BE2C (cell line): ENCODE measurements around the gene GBA2.

Source experiments
- DNase-seq: peaks from one replicate; pipeline ENCODE4 v3.0.0-alpha.2; 2020
- H3K27me3 ChIP-seq: fragments of 250-450 bp; sonication (Bioruptor Pico); 2 replicates; pipeline ENCODE4 v1.5.1; 2020; ENCODE audit warnings: mild to moderate bottlenecking
- H3K36me3 ChIP-seq: fragments of 250-450 bp; sonication (Bioruptor Pico); 2 replicates; pipeline ENCODE4 v1.5.1; 2020; ENCODE audit warnings: mild to moderate bottlenecking
- H3K4me1 ChIP-seq: fragments of 250-450 bp; sonication (Bioruptor Pico); 2 replicates; pipeline ENCODE4 v1.5.1; 2020
- H3K4me3 ChIP-seq: 2 replicates; pipeline ENCODE4 v1.5.1; 2011; ENCODE audit warnings: low read depth, low read length
- H3K9me3 ChIP-seq: fragments of 250-450 bp; sonication (Bioruptor Pico); 2 replicates; pipeline ENCODE4 v1.5.1; 2020
- TF ChIP-seq, protein P1 (sequence below): IDR thresholded peaks from 2 replicates; pipeline ENCODE4 v1.5.1; 2012; ENCODE audit warnings: mild to moderate bottlenecking, low read depth, low read length

Gene GBA2

GRCh38 chr9:35690294-35690613 lies 58.8 kb downstream of the GBA2 start:
- Histone ChIP-seq H3K27me3 (no peaks in the 10 kb centered on the region), H3K4me3 (peak overlapping the region; percentile 74), H3K36me3 (no peaks in the 10 kb centered on the region), H3K9me3 (no peaks in the 10 kb centered on the region), H3K4me1 (no peaks in the 10 kb centered on the region; the same call in 1 of the 2 replicates)
- TF ChIP-seq, protein P1, sequence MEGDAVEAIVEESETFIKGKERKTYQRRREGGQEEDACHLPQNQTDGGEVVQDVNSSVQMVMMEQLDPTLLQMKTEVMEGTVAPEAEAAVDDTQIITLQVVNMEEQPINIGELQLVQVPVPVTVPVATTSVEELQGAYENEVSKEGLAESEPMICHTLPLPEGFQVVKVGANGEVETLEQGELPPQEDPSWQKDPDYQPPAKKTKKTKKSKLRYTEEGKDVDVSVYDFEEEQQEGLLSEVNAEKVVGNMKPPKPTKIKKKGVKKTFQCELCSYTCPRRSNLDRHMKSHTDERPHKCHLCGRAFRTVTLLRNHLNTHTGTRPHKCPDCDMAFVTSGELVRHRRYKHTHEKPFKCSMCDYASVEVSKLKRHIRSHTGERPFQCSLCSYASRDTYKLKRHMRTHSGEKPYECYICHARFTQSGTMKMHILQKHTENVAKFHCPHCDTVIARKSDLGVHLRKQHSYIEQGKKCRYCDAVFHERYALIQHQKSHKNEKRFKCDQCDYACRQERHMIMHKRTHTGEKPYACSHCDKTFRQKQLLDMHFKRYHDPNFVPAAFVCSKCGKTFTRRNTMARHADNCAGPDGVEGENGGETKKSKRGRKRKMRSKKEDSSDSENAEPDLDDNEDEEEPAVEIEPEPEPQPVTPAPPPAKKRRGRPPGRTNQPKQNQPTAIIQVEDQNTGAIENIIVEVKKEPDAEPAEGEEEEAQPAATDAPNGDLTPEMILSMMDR, result no peak
- DNase-seq, result no peak

DNA sequence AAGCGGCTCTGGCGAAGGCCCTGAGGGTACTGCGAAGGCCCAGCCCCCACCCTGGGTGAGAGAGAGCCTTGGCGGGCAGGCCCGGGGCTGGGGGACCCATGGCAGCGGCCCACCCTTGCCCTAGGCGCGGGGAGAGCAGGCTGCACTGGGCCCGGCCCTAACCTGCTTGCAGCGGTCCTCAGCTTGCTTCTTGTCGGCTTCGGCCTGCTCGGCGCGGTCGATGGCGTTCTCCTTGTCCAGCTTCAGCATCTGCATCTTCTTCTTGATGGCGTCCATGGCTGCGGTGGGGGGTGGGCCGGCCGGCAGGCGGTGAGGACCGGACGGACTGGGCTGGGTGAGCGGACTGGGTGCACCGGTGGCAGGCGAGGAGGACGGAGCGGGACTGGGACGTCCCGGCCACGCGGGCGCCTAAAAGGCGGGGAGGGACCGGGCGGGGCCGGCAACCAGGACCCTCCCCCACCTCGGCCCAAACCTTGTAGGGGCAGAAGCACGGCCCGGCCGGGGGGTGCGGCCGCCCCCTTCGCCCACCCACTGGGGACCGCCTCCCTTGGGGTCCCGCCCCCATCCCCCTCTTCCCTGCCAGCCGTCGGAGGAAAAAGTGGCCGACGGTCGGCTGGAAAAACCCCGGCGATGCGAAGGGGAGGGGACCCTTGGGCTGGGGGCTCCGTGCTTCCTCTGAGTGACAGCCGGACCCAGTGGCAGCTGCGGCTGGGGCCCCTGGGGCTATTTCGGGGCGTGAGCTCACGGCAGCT lies 59.3 kb downstream of the GBA2 start, which contains the start of gene TPM2:
Gene TPM2, minus strand, starts transcription at position 384 of the 752 bp plus-strand sequence. Its CDS starts 108 bp downstream, at position 276.
- Histone ChIP-seq H3K36me3 (no peaks in the 10 kb centered on the region), H3K9me3 (no peaks in the 10 kb centered on the region), H3K4me3 (peak within 1 kb of the TSS; percentile 74), H3K27me3 (no peaks in the 10 kb centered on the region), H3K4me1 (no peaks in the 10 kb centered on the region; the same call in 1 of the 2 replicates)
- TF ChIP-seq, protein P1, result no peak
- no peak for DNase-seq

GRCh38 chr9:35688558-35689541 lies 60.2 kb downstream of the GBA2 start:
- no peak for DNase-seq
- TF ChIP-seq, protein P1, result no peak
- H3K36me3 ChIP-seq, result no peaks in the 10 kb centered on the region
- H3K9me3 ChIP-seq, result no peaks in the 10 kb centered on the region
- no peaks in the 10 kb centered on the region; the same call in 1 of the 2 replicates for H3K4me1 ChIP-seq
- H3K27me3 ChIP-seq, result no peaks in the 10 kb centered on the region
- H3K4me3 ChIP-seq, result no peak overlapping the region

DNA sequence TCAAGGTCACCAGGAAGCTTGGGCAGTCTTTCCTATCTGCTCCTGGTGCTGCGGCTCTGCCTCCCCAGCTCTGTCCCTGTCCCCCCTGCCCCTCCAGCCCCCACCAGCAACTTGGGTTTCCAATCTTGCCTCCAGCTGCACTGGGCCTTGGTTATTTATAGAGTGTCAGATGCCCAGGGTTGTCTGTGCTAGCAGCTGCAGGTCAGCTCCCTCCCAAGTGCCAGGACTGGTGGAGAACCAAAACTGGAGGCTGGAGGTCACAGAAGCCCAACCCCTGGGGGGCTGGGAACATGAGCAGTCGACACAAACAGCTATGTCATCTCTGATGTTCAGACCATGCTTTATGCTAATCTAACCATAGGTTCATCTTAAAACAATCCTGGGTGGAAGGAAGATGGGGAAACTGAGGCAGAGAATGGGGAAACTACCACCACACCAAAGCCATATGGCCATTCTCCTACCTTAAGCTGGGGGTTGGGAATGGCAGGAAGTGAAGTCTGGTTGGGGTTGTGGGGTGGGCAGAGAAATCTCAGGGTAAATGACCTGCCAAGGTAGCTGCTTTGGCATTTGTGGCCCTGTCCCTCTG lies 61.0 kb downstream of the GBA2 start:
- no peak overlapping the region for H3K4me3 ChIP-seq
- no peaks in the 10 kb centered on the region; the same call in 1 of the 2 replicates for H3K4me1 ChIP-seq
- H3K27me3 ChIP-seq, result no peaks in the 10 kb centered on the region
- H3K36me3 ChIP-seq, result no peaks in the 10 kb centered on the region
- H3K9me3 ChIP-seq, result no peaks in the 10 kb centered on the region
- no peak for DNase-seq
- TF ChIP-seq, protein P1, result no peak

GRCh38 chr9:35687306-35687705 lies 61.7 kb downstream of the GBA2 start:
- Histone ChIP-seq H3K4me3 (no peak overlapping the region), H3K27me3 (no peaks in the 10 kb centered on the region), H3K9me3 (no peaks in the 10 kb centered on the region), H3K36me3 (no peaks in the 10 kb centered on the region), H3K4me1 (no peaks in the 10 kb centered on the region; the same call in 1 of the 2 replicates)
- no peak for DNase-seq
- TF ChIP-seq, protein P1, result no peak
